Bronchial epithelial cell (primary cell): ENCODE measurements around the gene RAP1GAP2. TPM values are rescaled to one million over a fixed set of nuclear protein-coding genes. Genes with fewer than 3 reads are reported as not detected.

ENCODE experiments used
- DNase-seq: peaks from one replicate; pipeline ENCODE4 v3.0.0-alpha.2; 2010; ENCODE audit warnings: low read depth
- FAIRE-seq: peaks from 2 replicates; lab custom pipeline; 2011; peaks lifted over from hg19 to GRCh38; lab: Jason Lieb, UNC
- H3K27me3 ChIP-seq: 2 replicates; pipeline ENCODE4 v1.5.1; 2011; ENCODE audit warnings: low read length; ENCODE audit not compliant: control insufficient read depth, insufficient read depth
- H3K36me3 ChIP-seq: 2 replicates; pipeline ENCODE4 v1.5.1; 2011; ENCODE audit warnings: low read length; ENCODE audit not compliant: control insufficient read depth, insufficient read depth
- H3K4me3 ChIP-seq: 2 replicates; pipeline ENCODE4 v1.5.1; 2011; ENCODE audit warnings: mild to moderate bottlenecking, low read depth, low read length, control low read depth
- total RNA-seq: library from RNA; depleted of rRNA; stranded (reverse); fragments of >200 nt; gene quantifications from 2 replicates; pipeline ENCODE4 v1.2.1, GENCODE V29; 2014
- TF ChIP-seq, protein P1 (sequence below): IDR thresholded peaks from 2 replicates; pipeline ENCODE4 v1.5.1; 2011; ENCODE audit warnings: mild to moderate bottlenecking, moderate library complexity, low read length, control low read depth, inconsistent platforms; ENCODE audit not compliant: insufficient read depth, severe bottlenecking

The RAP1GAP2 gene
- total RNA-seq, 1 donor from 2014 or later, result 15.0 TPM

DNA sequence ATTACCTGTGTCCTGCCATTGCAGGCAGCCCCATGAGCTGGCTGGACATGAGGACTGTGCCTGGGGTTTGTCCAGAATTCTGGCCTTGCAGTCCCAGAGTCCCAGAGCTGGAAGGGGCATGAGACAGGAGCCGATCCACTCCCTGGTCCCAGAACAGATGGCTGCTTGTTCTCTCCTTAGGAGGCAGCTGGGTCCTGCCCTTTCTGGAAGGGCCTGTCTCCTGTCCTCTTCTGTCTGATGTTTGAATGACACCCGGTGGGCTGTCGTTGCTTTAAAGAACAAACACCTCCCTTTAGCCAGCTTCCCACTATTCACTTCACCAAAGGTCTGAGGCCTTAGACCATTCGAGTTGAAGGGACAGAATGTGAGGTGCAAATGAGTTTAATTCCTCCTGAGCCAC lies 63.8 kb downstream of the RAP1GAP2 start:
- FAIRE-seq (peak; percentile 13), DNase-seq (no peak)

GRCh38 chr17:2860883-2861282 lies 64.6 kb downstream of the RAP1GAP2 start:
- Histone ChIP-seq H3K36me3 (no peaks in the 10 kb centered on the region), H3K4me3 (no peak overlapping the region), H3K27me3 (no peaks in the 10 kb centered on the region)
- DNase-seq (no peak), FAIRE-seq (peak; percentile 23)
- TF ChIP-seq, protein P1, sequence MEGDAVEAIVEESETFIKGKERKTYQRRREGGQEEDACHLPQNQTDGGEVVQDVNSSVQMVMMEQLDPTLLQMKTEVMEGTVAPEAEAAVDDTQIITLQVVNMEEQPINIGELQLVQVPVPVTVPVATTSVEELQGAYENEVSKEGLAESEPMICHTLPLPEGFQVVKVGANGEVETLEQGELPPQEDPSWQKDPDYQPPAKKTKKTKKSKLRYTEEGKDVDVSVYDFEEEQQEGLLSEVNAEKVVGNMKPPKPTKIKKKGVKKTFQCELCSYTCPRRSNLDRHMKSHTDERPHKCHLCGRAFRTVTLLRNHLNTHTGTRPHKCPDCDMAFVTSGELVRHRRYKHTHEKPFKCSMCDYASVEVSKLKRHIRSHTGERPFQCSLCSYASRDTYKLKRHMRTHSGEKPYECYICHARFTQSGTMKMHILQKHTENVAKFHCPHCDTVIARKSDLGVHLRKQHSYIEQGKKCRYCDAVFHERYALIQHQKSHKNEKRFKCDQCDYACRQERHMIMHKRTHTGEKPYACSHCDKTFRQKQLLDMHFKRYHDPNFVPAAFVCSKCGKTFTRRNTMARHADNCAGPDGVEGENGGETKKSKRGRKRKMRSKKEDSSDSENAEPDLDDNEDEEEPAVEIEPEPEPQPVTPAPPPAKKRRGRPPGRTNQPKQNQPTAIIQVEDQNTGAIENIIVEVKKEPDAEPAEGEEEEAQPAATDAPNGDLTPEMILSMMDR, result no peak

More for the DNA sequence above, 63.8 kb downstream of the RAP1GAP2 start:
- TF ChIP-seq, protein P1, result no peak
- no peaks in the 10 kb centered on the region for H3K27me3 ChIP-seq
- H3K4me3 ChIP-seq, result no peak overlapping the region
- no peaks in the 10 kb centered on the region for H3K36me3 ChIP-seq

DNA sequence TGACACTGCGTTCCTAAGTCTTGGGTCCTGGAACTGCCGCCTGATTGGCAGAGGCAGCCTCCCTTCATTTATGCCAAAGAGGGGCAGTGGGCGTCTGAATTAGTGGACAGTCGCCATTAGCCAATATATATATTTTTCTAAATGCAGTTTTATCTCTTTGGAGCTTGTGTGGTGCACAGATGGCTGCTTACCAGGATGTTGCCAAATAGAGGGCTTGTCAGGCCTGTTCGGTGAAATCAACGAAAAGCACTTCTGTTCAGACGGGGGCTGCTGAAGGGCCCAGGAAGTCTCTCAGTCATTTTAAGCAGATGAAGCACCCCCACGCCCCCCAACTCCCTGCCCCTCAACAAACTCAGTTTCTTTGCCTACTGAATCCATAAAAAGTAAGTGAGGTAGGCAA lies 66.0 kb downstream of the RAP1GAP2 start:
- H3K4me3 ChIP-seq, result no peak overlapping the region
- no peak for FAIRE-seq
- DNase-seq, result no peak
- H3K27me3 ChIP-seq, result no peaks in the 10 kb centered on the region
- no peaks in the 10 kb centered on the region for H3K36me3 ChIP-seq
- TF ChIP-seq, protein P1, result no peak

DNA sequence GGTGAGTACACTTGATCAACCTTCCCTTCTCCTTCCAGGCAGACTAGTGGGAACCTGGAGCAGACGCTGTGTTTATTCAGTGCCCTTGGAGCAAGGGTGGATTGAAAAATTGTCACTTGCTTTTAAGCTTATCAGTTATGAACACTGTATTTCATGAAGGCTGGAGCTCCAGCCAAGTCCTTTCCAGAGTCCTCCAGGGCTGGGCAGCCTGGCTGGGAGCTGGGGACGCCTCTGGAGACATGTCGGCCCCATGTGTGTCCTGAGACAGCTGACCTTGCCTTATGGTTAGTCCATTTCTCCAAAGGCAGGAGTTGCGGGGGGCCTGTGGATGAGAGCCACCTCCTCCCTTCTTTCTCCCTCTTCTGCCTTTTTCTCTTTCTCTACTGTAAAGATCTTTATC lies 67.0 kb downstream of the RAP1GAP2 start:
- Histone ChIP-seq H3K27me3 (no peaks in the 10 kb centered on the region), H3K4me3 (no peak overlapping the region), H3K36me3 (no peaks in the 10 kb centered on the region)
- FAIRE-seq (no peak), DNase-seq (no peak)
- TF ChIP-seq, protein P1, result no peak

- Histone ChIP-seq H3K4me3 (no peak overlapping the region), H3K36me3 (no peaks in the 10 kb centered on the region), H3K27me3 (no peaks in the 10 kb centered on the region)
- TF ChIP-seq, protein P1, result no peak
- FAIRE-seq (no peak), DNase-seq (no peak)
Measured at GRCh38 chr17:2865228-2865627, 69.0 kb downstream of the RAP1GAP2 start.
